GM19372 (cell line): ENCODE measurements around the gene NADSYN1.

ENCODE experiments used
- ATAC-seq: cut with Tn5 transposase; IDR thresholded peaks from one replicate; pipeline ENCODE4 v1.9.1; 2021; ENCODE audit warnings: mild to moderate bottlenecking, low read depth, moderate library complexity; ENCODE audit not compliant: unreplicated experiment

The NADSYN1 gene

GRCh38 chr11:71542879-71543777 lies 90.1 kb downstream of the NADSYN1 start:
- ATAC-seq, result no peak

GRCh38 chr11:71543866-71544265 lies 90.9 kb downstream of the NADSYN1 start:
- ATAC-seq, result no peak

DNA sequence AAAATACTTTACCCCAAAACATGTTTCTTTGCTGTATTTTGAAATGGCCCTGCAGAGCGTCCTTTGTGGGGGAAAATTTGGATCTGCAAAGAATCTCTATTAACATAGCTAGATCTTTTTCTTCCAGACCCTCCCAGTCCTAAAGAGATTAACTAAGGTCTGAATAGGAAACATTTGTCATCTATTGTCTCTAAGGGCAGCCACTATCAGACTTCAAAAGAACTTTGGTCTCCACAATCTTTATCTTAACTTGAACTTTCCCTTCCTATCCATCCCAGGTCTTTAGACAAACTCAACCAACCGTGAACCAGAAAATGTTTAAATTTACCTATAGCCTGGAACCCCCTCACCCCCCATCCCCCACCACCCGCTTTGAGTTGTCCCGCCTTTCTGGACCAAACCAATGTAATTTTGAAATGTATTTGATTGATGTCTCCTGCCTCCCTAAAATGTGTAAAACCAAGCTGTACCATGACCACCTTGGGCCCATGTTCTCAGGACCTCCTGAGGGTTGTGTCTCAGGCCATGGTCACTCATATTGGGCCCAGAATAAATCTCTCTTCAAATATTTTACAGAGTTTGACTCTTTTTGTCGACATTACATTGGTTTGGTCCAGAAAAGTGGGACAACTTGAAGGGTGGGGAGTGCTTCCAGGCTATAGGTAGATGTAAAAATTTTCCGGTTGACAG lies 91.7 kb downstream of the NADSYN1 start:
- no peak for ATAC-seq

DNA sequence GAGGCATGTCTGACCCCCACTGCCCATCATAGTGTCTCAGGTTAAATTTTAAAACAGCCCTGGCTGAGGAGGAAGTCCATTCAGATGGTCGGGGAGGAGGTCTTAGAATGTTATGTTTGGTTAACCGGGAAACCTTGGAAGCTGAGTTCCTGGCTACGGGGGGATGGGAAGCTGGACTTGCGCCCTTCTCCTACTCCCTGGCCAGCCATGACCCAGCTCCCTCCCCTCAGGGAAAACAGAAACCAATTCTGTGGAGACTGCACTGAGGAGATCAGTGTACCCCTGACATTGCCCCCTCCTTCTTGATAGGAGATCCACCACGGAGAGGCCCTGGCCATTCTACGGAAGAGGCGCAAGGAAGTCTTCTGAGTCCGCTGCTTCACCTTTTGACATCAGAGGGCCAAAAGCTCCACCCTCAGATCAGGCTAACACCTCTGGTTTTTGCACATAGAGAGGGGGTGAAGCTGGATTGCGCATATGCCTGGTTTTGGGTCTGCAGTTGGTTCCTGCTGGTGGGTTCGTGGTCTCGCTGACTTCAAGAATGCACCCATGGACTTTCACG lies 92.5 kb downstream of the NADSYN1 start:
- no peak for ATAC-seq

DNA sequence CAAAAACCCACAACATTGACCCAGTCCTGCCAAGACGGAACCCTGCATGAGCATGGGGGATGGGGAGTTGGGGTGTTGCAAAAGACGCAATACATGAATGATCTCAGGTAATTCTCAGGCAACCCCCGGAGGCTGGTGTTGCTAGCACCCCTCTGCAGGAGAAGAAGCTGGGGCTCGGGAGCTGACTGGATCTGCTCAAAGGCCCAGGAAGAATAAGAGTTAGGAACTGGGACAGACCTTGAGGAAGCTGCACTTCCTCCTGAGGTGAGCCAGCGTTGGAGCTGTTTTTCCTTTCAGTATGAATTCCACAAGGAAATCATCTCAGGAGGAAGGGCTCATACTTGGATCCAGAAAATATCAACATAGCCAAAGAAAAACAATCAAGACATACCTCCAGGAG lies 95.1 kb downstream of the NADSYN1 start, which contains the start of gene KRTAP5-9:
TSS of gene KRTAP5-9 (plus strand) at position 301 of the 400 bp plus-strand sequence. CDS start 238 bp downstream, outside the sequence.
- no peak for ATAC-seq

DNA sequence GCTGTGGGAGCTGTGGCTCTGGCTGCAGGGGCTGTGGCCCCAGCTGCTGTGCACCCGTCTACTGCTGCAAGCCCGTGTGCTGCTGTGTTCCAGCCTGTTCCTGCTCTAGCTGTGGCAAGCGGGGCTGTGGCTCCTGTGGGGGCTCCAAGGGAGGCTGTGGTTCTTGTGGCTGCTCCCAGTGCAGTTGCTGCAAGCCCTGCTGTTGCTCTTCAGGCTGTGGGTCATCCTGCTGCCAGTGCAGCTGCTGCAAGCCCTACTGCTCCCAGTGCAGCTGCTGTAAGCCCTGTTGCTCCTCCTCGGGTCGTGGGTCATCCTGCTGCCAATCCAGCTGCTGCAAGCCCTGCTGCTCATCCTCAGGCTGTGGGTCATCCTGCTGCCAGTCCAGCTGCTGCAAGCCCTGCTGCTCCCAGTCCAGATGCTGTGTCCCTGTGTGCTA lies 95.7 kb downstream of the NADSYN1 start:
- no peak for ATAC-seq
